H1 (cell line): ENCODE data around the gene RAP1GDS1. TPM values are rescaled to one million over a fixed set of nuclear protein-coding genes. Genes with fewer than 3 reads are reported as not detected.

Experiments
- CTCF ChIA-PET: fragments of 300-600 bp; sonication (Branson Sonifier 250); formaldehyde crosslinking; loops from one replicate; lab custom pipeline; 2021; ENCODE audit not compliant: partially characterized antibody; lab: Charles Lee
- POLR2A ChIA-PET: fragments of 300-600 bp; sonication (Branson Sonifier 250); formaldehyde crosslinking; loops from one replicate; lab custom pipeline; 2021; ENCODE audit warnings: inconsistent platforms; ENCODE audit not compliant: partially characterized antibody; lab: Charles Lee
- DNase-seq, 2 experiments: peaks; one replicate each; pipeline versions ENCODE4 v3.0.0 to v3.0.0-alpha.2; 2010 to 2022; ENCODE audit warnings: low spot score in 2 of 2, low read depth in 1 of 2, mixed read lengths in 1 of 2
- FAIRE-seq: peaks from 2 replicates; lab custom pipeline; 2011; peaks lifted over from hg19 to GRCh38; lab: Jason Lieb, UNC
- H2AFZ ChIP-seq: 2 replicates; pipeline ENCODE4 v1.8.1; 2012; ENCODE audit warnings: low read length, inconsistent platforms
- H2AK5ac ChIP-seq: 2 replicates; pipeline ENCODE4 v1.6.1; 2013; ENCODE audit warnings: low read depth, low read length
- H2BK120ac ChIP-seq: replicated peaks from 2 replicates; pipeline ENCODE3; 2013; ENCODE audit warnings: low read depth, low read length, inconsistent platforms
- H2BK12ac ChIP-seq: 2 replicates; pipeline ENCODE4 v1.6.1; 2013; ENCODE audit warnings: low read depth, low read length
- H2BK15ac ChIP-seq: 2 replicates; pipeline ENCODE4 v1.6.1; 2013; ENCODE audit warnings: low read length
- H2BK20ac ChIP-seq: 2 replicates; pipeline ENCODE4 v1.6.1; 2013; ENCODE audit warnings: low read length
- H2BK5ac ChIP-seq: 2 replicates; pipeline ENCODE4 v1.6.1; 2013; ENCODE audit warnings: low read depth, low read length
- H3K14ac ChIP-seq: 2 replicates; pipeline ENCODE4 v1.6.1; 2013; ENCODE audit warnings: inconsistent platforms; ENCODE audit not compliant: insufficient read length
- H3K18ac ChIP-seq: 2 replicates; pipeline ENCODE4 v1.6.1; 2013; ENCODE audit warnings: low read length; ENCODE audit errors: extremely low read depth
- H3K23ac ChIP-seq: 2 replicates; pipeline ENCODE4 v1.6.1; 2013; ENCODE audit warnings: inconsistent platforms; ENCODE audit not compliant: insufficient read length
- H3K23me2 ChIP-seq: 2 replicates; pipeline ENCODE4 v1.6.1; 2013; ENCODE audit warnings: low read depth, low read length
- H3K27ac ChIP-seq: 2 replicates; pipeline ENCODE4 v1.6.1; 2011; ENCODE audit warnings: low read depth, low read length, inconsistent platforms
- H3K27me3 ChIP-seq, 4 experiments: replicated peaks in 1 of 4; 1 replicate in 1 of 4; 2 replicates in 3 of 4; pipeline versions ENCODE4 v1.6.1 to v1.8.1; 2011 to 2013; ENCODE audit warnings: low read length in 3 of 4, mild to moderate bottlenecking in 3 of 4, inconsistent platforms in 2 of 4, mixed read lengths in 2 of 4, moderate library complexity in 1 of 4; ENCODE audit not compliant: control insufficient read depth in 3 of 4, insufficient read depth in 3 of 4; ENCODE audit errors: extremely low read depth in 1 of 4
- H3K36me3 ChIP-seq, 4 experiments: 2 replicates each; pipeline versions ENCODE4 v1.6.1 to v1.8.1; 2011 to 2013; ENCODE audit warnings: mild to moderate bottlenecking in 4 of 4, low read length in 3 of 4, moderate library complexity in 2 of 4, control low read depth in 1 of 4, inconsistent platforms in 1 of 4; ENCODE audit not compliant: insufficient read depth in 4 of 4, control insufficient read depth in 2 of 4
- H3K4ac ChIP-seq: replicated peaks from 2 replicates; pipeline ENCODE3; 2013; ENCODE audit warnings: low read length, low read depth, mixed read lengths, inconsistent platforms; ENCODE audit not compliant: insufficient read length
- H3K4me1 ChIP-seq, 4 experiments: replicated peaks in 1 of 4; 1 replicate in 1 of 4; 2 replicates in 3 of 4; pipeline versions ENCODE4 v1.6.1 to v1.8.1; 2011 to 2013; ENCODE audit warnings: low read length in 3 of 4, inconsistent platforms in 2 of 4, mixed read lengths in 1 of 4; ENCODE audit not compliant: insufficient read depth in 4 of 4, control insufficient read depth in 3 of 4
- H3K4me2 ChIP-seq, 2 experiments: 2 replicates each; pipeline versions ENCODE4 v1.6.1 to v1.8.1; 2011 to 2013; ENCODE audit warnings: low read depth in 2 of 2, low read length in 2 of 2, control low read depth in 1 of 2, inconsistent platforms in 1 of 2, mild to moderate bottlenecking in 1 of 2; ENCODE audit not compliant: insufficient read depth in 1 of 2
- H3K4me3 ChIP-seq, 4 experiments: fragments of 200-600, 300-600 bp in 1 of 4; sonication (generic), shearing (Covaris generic), sonication (Bioruptor Twin) in 1 of 4; 2 replicates each; pipeline versions ENCODE4 v1.5.1 to v1.8.1; 2011 to 2016; ENCODE audit warnings: low read length in 4 of 4, low read depth in 3 of 4, control low read depth in 2 of 4, inconsistent platforms in 2 of 4, mild to moderate bottlenecking in 2 of 4, mixed read lengths in 1 of 4, moderate library complexity in 1 of 4; ENCODE audit not compliant: insufficient read depth in 2 of 4; ENCODE audit errors: extremely low read depth in 1 of 4
- H3K56ac ChIP-seq: replicated peaks from 2 replicates; pipeline ENCODE3; 2013; ENCODE audit warnings: low read depth, mild to moderate bottlenecking, mixed read lengths, low read length, inconsistent platforms; ENCODE audit not compliant: insufficient read length
- H3K79me1 ChIP-seq: 2 replicates; pipeline ENCODE4 v1.6.1; 2013; ENCODE audit warnings: low read depth, low read length, control low read depth
- H3K79me2 ChIP-seq, 2 experiments: 2 replicates each; pipeline versions ENCODE4 v1.6.1 to v1.8.1; 2012 to 2013; ENCODE audit warnings: low read length in 2 of 2, mild to moderate bottlenecking in 2 of 2, inconsistent platforms in 1 of 2; ENCODE audit not compliant: insufficient read depth in 2 of 2, control insufficient read depth in 1 of 2
- H3K9ac ChIP-seq, 4 experiments: replicated peaks in 1 of 4; 1 replicate in 1 of 4; 2 replicates in 3 of 4; pipeline versions ENCODE4 v1.6.1 to v1.8.1; 2011 to 2013; ENCODE audit warnings: low read depth in 3 of 4, low read length in 3 of 4, control low read depth in 2 of 4, mild to moderate bottlenecking in 2 of 4, moderate library complexity in 2 of 4, inconsistent platforms in 1 of 4; ENCODE audit errors: extremely low read depth in 1 of 4
- H3K9me3 ChIP-seq, 2 experiments: 2 replicates each; pipeline versions ENCODE4 v1.6.1 to v1.8.1; 2012 to 2013; ENCODE audit warnings: mild to moderate bottlenecking in 2 of 2, moderate library complexity in 2 of 2, control low read depth in 1 of 2, inconsistent platforms in 1 of 2, low read depth in 1 of 2, low read length in 1 of 2, mixed read lengths in 1 of 2; ENCODE audit not compliant: insufficient read depth in 2 of 2
- H4K20me1 ChIP-seq, 2 experiments: replicated peaks in 1 of 2; 2 replicates each; pipeline versions ENCODE3 to v1.8.1; 2011 to 2013; ENCODE audit warnings: inconsistent platforms in 2 of 2, low read length in 2 of 2, mild to moderate bottlenecking in 1 of 2; ENCODE audit not compliant: insufficient read depth in 2 of 2, control insufficient read depth in 1 of 2
- H4K5ac ChIP-seq: 2 replicates; pipeline ENCODE4 v1.6.1; 2013; ENCODE audit warnings: low read length, low read depth, mixed read lengths, inconsistent platforms; ENCODE audit not compliant: insufficient read length
- H4K8ac ChIP-seq: 2 replicates; pipeline ENCODE4 v1.8.0; 2013; ENCODE audit warnings: mild to moderate bottlenecking, moderate library complexity, low read length, inconsistent platforms; ENCODE audit not compliant: insufficient read depth; ENCODE audit errors: extremely low read depth
- H4K91ac ChIP-seq: replicated peaks from 2 replicates; pipeline ENCODE3; 2013; ENCODE audit warnings: low read length, mixed read lengths, inconsistent platforms; ENCODE audit not compliant: insufficient read length
- ATF2 ChIP-seq: IDR thresholded peaks from 2 replicates; pipeline ENCODE4 v1.6.1; 2012; ENCODE audit warnings: low read length, inconsistent platforms
- E2F6 ChIP-seq: IDR thresholded peaks from 2 replicates; pipeline ENCODE4 v1.6.1; 2012; ENCODE audit warnings: inconsistent platforms
- JUN ChIP-seq: IDR thresholded peaks from 2 replicates; pipeline ENCODE4 v1.6.1; 2011; ENCODE audit warnings: low read depth, mild to moderate bottlenecking, improper control_type of control experiment, low read length
- RXRA ChIP-seq: IDR thresholded peaks from 2 replicates; pipeline ENCODE4 v1.6.1; 2011; ENCODE audit warnings: low read depth, mild to moderate bottlenecking, low read length, moderate library complexity; ENCODE audit not compliant: insufficient read depth
- TBP ChIP-seq: IDR thresholded peaks from 2 replicates; pipeline ENCODE4 v1.6.1; 2011; ENCODE audit warnings: low read depth, low read length, improper control_type of control experiment
- WGBS, 2 experiments: shearing (Covaris generic) in 1 of 2; methylation state at CpG; one replicate each; pipeline versions ENCODE4 v1.1.6 to v1.1.7; 2013 to 2015; ENCODE audit warnings: low lambda C conversion rate in 2 of 2, mixed read lengths in 2 of 2, inconsistent platforms in 1 of 2, low coverage in 1 of 2, missing lambda C conversion rate in 1 of 2; ENCODE audit not compliant: insufficient replicate concordance in 2 of 2, insufficient coverage in 1 of 2, insufficient read length in 1 of 2; ENCODE audit errors: extremely low coverage in 1 of 2, missing lambda C conversion rate in 1 of 2; 5-methylcytosine and 5-hydroxymethylcytosine counted together
- polyA plus RNA-seq, 7 experiments: library from polyadenylated mRNA; depleted of rRNA in 3 of 7; stranded (reverse) in 5 of 7; unstranded in 2 of 7; fragments of >200 nt in 5 of 7; fragments of 200-250 nt in 2 of 7; gene quantifications; 1 replicate in 5 of 7; 2 replicates in 1 of 7; 4 replicates in 1 of 7; pipeline versions ENCODE4 v1.2.1 to v1.2.3, GENCODE V29; 2011 to 2013; ENCODE audit warnings: missing spikeins in 2 of 7, mixed read lengths in 2 of 7
- total RNA-seq: library from RNA; stranded (reverse); fragmentation: NEBNext Ultra II Directional; extraction: Animal tissue kit (Norgen Biotek cat#: 25700); gene quantifications from 2 replicates; pipeline ENCODE4 v1.2.1, GENCODE V29; 2021

Gene RAP1GDS1
- total and polyA plus RNA-seq, 2 of the 8 experiments (the other 6 are each of a cell fraction or from before 2014, with no cell fraction given): 12.8 to 31.9 TPM

- H2BK12ac ChIP-seq: no peak overlapping the region
- TF ChIP-seq E2F6: no peak
- TF ChIP-seq TBP: no peak
- TF ChIP-seq ATF2: no peak
- no peak for TF ChIP-seq RXRA
- no peak for TF ChIP-seq JUN
- TF ChIP-seq, all 59 proteins: peak for 0
- Histone ChIP-seq H2AFZ (no peak overlapping the region), H3K4ac (no peak overlapping the region), H3K18ac (no peak overlapping the region), H3K79me1 (no peaks in the 10 kb centered on the region), H4K5ac (no peak overlapping the region), H3K14ac (no peak overlapping the region), H2BK20ac (no peak overlapping the region), H3K4me2 (no peak overlapping the region), H3K4me3 (no peak overlapping the region), H3K27ac (no peak overlapping the region), H3K56ac (no peak overlapping the region), H3K4me1 (no peaks in the 10 kb centered on the region), H2BK120ac (no peak overlapping the region), H3K27me3 (no peaks in the 10 kb centered on the region), H3K36me3 (no peaks in the 10 kb centered on the region), H4K20me1 (no peaks in the 10 kb centered on the region), H2AK5ac (no peak overlapping the region), H3K9ac (no peak overlapping the region), H3K9me3 (no peaks in the 10 kb centered on the region), H2BK15ac (no peak overlapping the region), H2BK5ac (no peak overlapping the region), H3K23ac (no peak overlapping the region), H4K91ac (no peak overlapping the region), H4K8ac (no peak overlapping the region), H3K79me2 (no peaks in the 10 kb centered on the region; a peak in 1 of 4 replicates), H3K23me2 (no peaks in the 10 kb centered on the region)
- DNase-seq (no peak), FAIRE-seq (no peak)
- 87% methylated on average over 2 of the region's 2 CpGs; no CpG with 5 or more reads in 1 of the 2 experiments for WGBS, 2 experiments
- ChIA-PET POLR2A (no interaction called here), CTCF (no interaction called here)
These were observed 49.7 kb downstream of the RAP1GDS1 start for GRCh38 chr4:98310867-98311266.
